Gastroesophageal sphincter (tissue), 4 donors: Measurements from ENCODE around the gene SLC34A2. TPM values are rescaled to one million over a fixed set of nuclear protein-coding genes. Genes with fewer than 3 reads are reported as not detected.

Experiments used
- ATAC-seq: fragments of 150-250 bp; one replicate; pipeline ENCODE4 v1.9.1; 2016; ENCODE audit warnings: mild to moderate bottlenecking, moderate library complexity
- H3K27ac ChIP-seq, 4 donors: fragments of 200-600 bp; sonication (generic) in 3 of 4; 1 replicate in 3 of 4; 2 replicates in 1 of 4; pipeline ENCODE4 v1.5.1; 2016 to 2019
- H3K27me3 ChIP-seq: fragments of 200-600 bp; sonication (generic); one replicate; pipeline ENCODE4 v1.5.1; 2019
- H3K36me3 ChIP-seq, 2 donors: fragments of 200-600 bp; sonication (generic); one replicate each; pipeline ENCODE4 v1.5.1; 2019; ENCODE audit warnings: control low read depth in 1 of 2
- H3K4me1 ChIP-seq, 3 donors: fragments of 200-600 bp; sonication (generic); 1 replicate in 2 of 3; 2 replicates in 1 of 3; pipeline ENCODE4 v1.5.1; 2016 to 2019; ENCODE audit warnings: control low read depth in 2 of 3
- H3K4me3 ChIP-seq, 2 donors: fragments of 200-600 bp; sonication (generic); one replicate each; pipeline ENCODE4 v1.5.1; 2019; ENCODE audit warnings: mild to moderate bottlenecking in 1 of 2, moderate library complexity in 1 of 2
- H3K9me3 ChIP-seq, 3 donors: fragments of 200-600 bp; sonication (generic); one replicate each; pipeline ENCODE4 v1.5.1; 2017 to 2019; ENCODE audit warnings: control low read depth in 2 of 3
- CTCF ChIP-seq, 4 experiments: fragments of 200-600 bp in 2 of 4; fragments of 450-650 bp in 2 of 4; sonication (generic) in 1 of 4; IDR thresholded peaks; one replicate each; pipeline ENCODE4 v1.5.1; 2017 to 2019; ENCODE audit warnings: antibody characterized with exemption in 4 of 4, mild to moderate bottlenecking in 2 of 4, moderate library complexity in 2 of 4
- EP300 ChIP-seq: sonication (generic); formaldehyde crosslinking; IDR thresholded peaks from one replicate; pipeline ENCODE4 v1.6.1; 2017; ENCODE audit warnings: antibody characterized with exemption, mild to moderate bottlenecking
- POLR2A ChIP-seq, 2 donors: fragments of 450-650 bp; IDR thresholded peaks; one replicate each; pipeline ENCODE4 v1.6.1; 2017; ENCODE audit warnings: antibody characterized with exemption in 2 of 2, mild to moderate bottlenecking in 2 of 2, moderate library complexity in 1 of 2
- POLR2AphosphoS5 ChIP-seq: sonication (generic); formaldehyde crosslinking; IDR thresholded peaks from one replicate; pipeline ENCODE4 v1.6.1; 2017; ENCODE audit warnings: antibody characterized with exemption
- WGBS, 2 donors: methylation state at CpG; one replicate each; pipeline ENCODE4 v1.1.5; 2018; ENCODE audit warnings: low coverage in 1 of 2; 5-methylcytosine and 5-hydroxymethylcytosine counted together
- small RNA-seq, 4 donors: library from RNA; depleted of rRNA; stranded (forward); fragments of <200 nt; gene quantifications; one replicate each; pipeline ENCODE3, GENCODE V24; 2016
- total RNA-seq, 4 donors: library from RNA; depleted of rRNA; stranded (reverse); fragments of >200 nt; gene quantifications; one replicate each; pipeline ENCODE4 v1.1.0, GENCODE V29; 2016

The SLC34A2 gene
- total RNA-seq, 4 donors from 2014 or later = 7.8 TPM; not detected in 3

DNA sequence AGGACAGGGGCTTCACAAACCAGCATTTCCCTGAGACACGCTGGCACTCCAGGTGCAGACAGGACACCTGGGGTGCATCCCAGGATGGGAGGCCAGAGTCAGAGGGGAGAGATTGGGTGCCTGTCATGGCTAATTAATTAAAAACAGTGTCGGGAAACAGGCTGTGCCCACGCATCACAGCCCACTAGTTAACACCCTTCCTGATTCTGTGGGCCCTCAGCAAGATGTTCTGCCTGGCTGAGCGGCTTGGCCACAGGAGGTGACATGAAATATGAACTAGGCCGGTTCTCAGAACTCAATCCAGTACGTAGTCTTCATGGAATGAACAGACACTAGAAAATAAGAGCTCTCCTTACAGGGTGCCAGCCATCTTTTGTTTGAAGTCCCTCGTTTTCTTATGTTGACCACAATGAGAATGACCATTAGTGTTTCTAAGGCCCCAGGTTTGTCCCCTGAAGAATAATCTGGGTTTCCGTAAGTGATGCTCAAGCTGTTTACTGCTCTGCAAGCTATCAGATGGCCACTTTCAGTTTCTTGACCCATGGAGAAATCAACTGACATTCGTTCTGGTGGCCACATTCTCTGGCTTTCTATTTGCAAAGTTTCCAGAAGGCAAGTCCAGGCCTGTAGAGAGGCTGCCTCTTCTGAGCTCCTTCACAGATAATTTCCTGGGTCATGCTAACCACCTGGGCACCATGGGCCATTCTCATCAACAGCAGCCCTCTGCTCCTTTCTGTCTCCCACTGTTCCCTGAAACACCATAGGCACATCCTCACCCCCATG, 72.3 kb downstream of the SLC34A2 start:
- no peaks in the 10 kb centered on the region for H3K9me3 ChIP-seq
- H3K4me3 ChIP-seq = no peak overlapping the region
- WGBS, 2 donors = 89 to 93% methylated on average over 7 to 8 of the region's 9 CpGs
- H3K27me3 ChIP-seq = no peaks in the 10 kb centered on the region
- no peak for ATAC-seq
- no peaks in the 10 kb centered on the region for H3K4me1 ChIP-seq
- no peak for TF ChIP-seq POLR2A (IDR thresholded peaks at IDR 0.05)
- TF ChIP-seq POLR2AphosphoS5 = no peak
- no peak for TF ChIP-seq EP300
- TF ChIP-seq CTCF (IDR thresholded peaks at IDR 0.05) = no peak
- no peaks in the 10 kb centered on the region for H3K36me3 ChIP-seq
- no peak overlapping the region for H3K27ac ChIP-seq

Small RNA genes lying within 50 kb of the gene (small RNA-seq; reads per million reads assigned to genes)
- gene AC092436.3 (0 reads per million in 4 donors), gene MTND4LP22 (0 reads per million in 4 donors), gene RPS29P11 (0 reads per million in 4 donors)

Other genes with a start within 250 kb of the SLC34A2 start
- gene SEL1L3, start 207.1 kb downstream of the SLC34A2 start, total RNA-seq = 10 to 100 TPM in 1 of 4 donors, 1 to 10 TPM in 3; 2.2 to 29.8 (median 5.4) TPM